Kidney epithelial cell (primary cell): ENCODE results near the gene R3HDM1. TPM values are rescaled to one million over a fixed set of nuclear protein-coding genes. Genes with fewer than 3 reads are reported as not detected.
"Not testable (repeated sequence)": the region's sequence is repeated elsewhere in the genome, so short reads cannot be mapped to it uniquely, and the experiment has no call there.

Experiments
- DNase-seq: peaks from one replicate; pipeline ENCODE4 v3.0.0-alpha.2; 2010; ENCODE audit warnings: low read depth
- H3K27me3 ChIP-seq: 2 replicates; pipeline ENCODE4 v1.6.0; 2011; ENCODE audit warnings: low read length; ENCODE audit not compliant: control insufficient read depth, insufficient read depth
- H3K36me3 ChIP-seq: 2 replicates; pipeline ENCODE4 v1.5.1; 2011; ENCODE audit warnings: low read length; ENCODE audit not compliant: control insufficient read depth, insufficient read depth
- H3K4me3 ChIP-seq: 2 replicates; pipeline ENCODE4 v1.5.1; 2011; ENCODE audit warnings: low read depth, mild to moderate bottlenecking, control low read depth, low read length
- CTCF ChIP-seq: IDR thresholded peaks from 2 replicates; pipeline ENCODE4 v1.5.1; 2011; ENCODE audit warnings: mild to moderate bottlenecking, moderate library complexity, low read length, control low read depth, inconsistent platforms; ENCODE audit not compliant: insufficient read depth, poor library complexity, severe bottlenecking
- total RNA-seq: library from RNA; depleted of rRNA; stranded (reverse); fragments of >200 nt; gene quantifications from 2 replicates; pipeline ENCODE4 v1.2.3, GENCODE V29; 2015

Gene R3HDM1
- total RNA-seq, 1 donor from 2014 or later, result 12.7 TPM

GRCh38 chr2:135708159-135708558 is 176.9 kb downstream of the R3HDM1 start:
- no peak for TF ChIP-seq CTCF
- no peak for DNase-seq
- no peaks in the 10 kb centered on the region for H3K27me3 ChIP-seq
- H3K4me3 ChIP-seq, result no peak overlapping the region
- no peaks in the 10 kb centered on the region for H3K36me3 ChIP-seq

- no peak overlapping the region for H3K4me3 ChIP-seq
- no peak for DNase-seq
- TF ChIP-seq CTCF, result peak; percentile 91
Observed at GRCh38 chr2:135709992-135710391, 178.7 kb downstream of the R3HDM1 start.

GRCh38 chr2:135715086-135715485 is 183.8 kb downstream of the R3HDM1 start:
- not testable (repeated sequence) for H3K36me3 ChIP-seq, DNase-seq, H3K4me3 ChIP-seq, H3K27me3 ChIP-seq

More at GRCh38 chr2:135709992-135710391, 178.7 kb downstream of the R3HDM1 start:
- no peaks in the 10 kb centered on the region for H3K27me3 ChIP-seq
- no peaks in the 10 kb centered on the region for H3K36me3 ChIP-seq

GRCh38 chr2:135728064-135728743 is 196.9 kb downstream of the R3HDM1 start:
- no peaks in the 10 kb centered on the region for H3K27me3 ChIP-seq
- no peak for DNase-seq
- H3K4me3 ChIP-seq, result no peak overlapping the region
- H3K36me3 ChIP-seq, result no peaks in the 10 kb centered on the region
- no peak for TF ChIP-seq CTCF

GRCh38 chr2:135732561-135732960 is 201.3 kb downstream of the R3HDM1 start:
- Histone ChIP-seq H3K27me3 (no peaks in the 10 kb centered on the region), H3K4me3 (no peak overlapping the region), H3K36me3 (no peaks in the 10 kb centered on the region)
- DNase-seq, result no peak
- TF ChIP-seq CTCF, result no peak

- Histone ChIP-seq H3K36me3 (no peaks in the 10 kb centered on the region), H3K27me3 (no peaks in the 10 kb centered on the region), H3K4me3 (no peak overlapping the region)
- no peak for DNase-seq
- no peak for TF ChIP-seq CTCF
Observed at GRCh38 chr2:135733045-135733444, 201.8 kb downstream of the R3HDM1 start.
